HFFc6 (cell line): ENCODE data around the gene MCM3. TPM values are rescaled to one million over a fixed set of nuclear protein-coding genes. Genes with fewer than 3 reads are reported as not detected.

ENCODE experiments used
- DNase-seq: peaks from one replicate; pipeline ENCODE4 v3.0.0-alpha.2; 2018
- H3K27ac Mint-ChIP-seq: 2 replicates; pipeline ENCODE4 v1.8.0; 2020; ENCODE audit warnings: mild to moderate bottlenecking, mixed read lengths
- H3K27me3 Mint-ChIP-seq: 2 replicates; pipeline ENCODE4 v1.8.0; 2021; ENCODE audit warnings: mild to moderate bottlenecking, moderate library complexity, mixed read lengths; ENCODE audit not compliant: insufficient read depth
- H3K36me3 Mint-ChIP-seq: 2 replicates; pipeline ENCODE4 v1.8.0; 2021; ENCODE audit warnings: low read depth, mixed read lengths
- H3K4me1 Mint-ChIP-seq: 2 replicates; pipeline ENCODE4 v1.8.0; 2020; ENCODE audit warnings: low read depth, mixed read lengths
- H3K4me3 Mint-ChIP-seq: 2 replicates; pipeline ENCODE4 v1.8.0; 2020; ENCODE audit warnings: mild to moderate bottlenecking, moderate library complexity, mixed read lengths
- H3K9me3 Mint-ChIP-seq: 2 replicates; pipeline ENCODE4 v1.8.0; 2020; ENCODE audit warnings: mild to moderate bottlenecking, mixed read lengths
- CTCF ChIP-seq: fragments of 200-600 bp; sonication (generic); IDR thresholded peaks from 2 replicates; pipeline ENCODE4 v1.5.0; 2021; ENCODE audit warnings: antibody characterized with exemption, mild to moderate bottlenecking
- total RNA-seq, 6 experiments: library from RNA; stranded (reverse); fragmentation: NEBNext Ultra II Directional; extraction: Animal tissue kit (Norgen Biotek cat#: 25700); gene quantifications; 2 replicates in 1 of 6; 3 replicates in 5 of 6; pipeline ENCODE4 v1.2.3, GENCODE V29; 2021

The MCM3 gene
- total RNA-seq, 6 experiments from 2014 or later, result 32.5 to 57.6 (median 54.5) TPM

GRCh38 chr6:52241819-52242218 lies 42.7 kb downstream of the MCM3 start:
- DNase-seq, result no peak
- H3K4me3 Mint-ChIP-seq, result no peak overlapping the region
- no peak for TF ChIP-seq CTCF
- H3K27me3 Mint-ChIP-seq, result peaks cover 29% of the 10 kb centered on the region
- no peaks in the 10 kb centered on the region for H3K36me3 Mint-ChIP-seq
- H3K4me1 Mint-ChIP-seq, result no peaks in the 10 kb centered on the region
- H3K9me3 Mint-ChIP-seq, result no peaks in the 10 kb centered on the region
- no peak overlapping the region for H3K27ac Mint-ChIP-seq

- Mint-ChIP-seq H3K27ac (no peak overlapping the region), H3K4me3 (no peak overlapping the region), H3K9me3 (no peaks in the 10 kb centered on the region), H3K4me1 (no peaks in the 10 kb centered on the region), H3K36me3 (no peaks in the 10 kb centered on the region), H3K27me3 (peaks cover 19% of the 10 kb centered on the region)
- TF ChIP-seq CTCF, result peak; percentile 76
- peak; percentile 81 for DNase-seq
Measured at GRCh38 chr6:52233975-52234823, 50.3 kb downstream of the MCM3 start.

GRCh38 chr6:52233005-52233404 lies 51.5 kb downstream of the MCM3 start:
- H3K9me3 Mint-ChIP-seq, result no peaks in the 10 kb centered on the region
- no peaks in the 10 kb centered on the region for H3K36me3 Mint-ChIP-seq
- H3K27me3 Mint-ChIP-seq, result peaks cover 15% of the 10 kb centered on the region
- DNase-seq, result no peak
- H3K4me3 Mint-ChIP-seq, result no peak overlapping the region
- no peak for TF ChIP-seq CTCF
- no peaks in the 10 kb centered on the region for H3K4me1 Mint-ChIP-seq
- H3K27ac Mint-ChIP-seq, result no peak overlapping the region

- Mint-ChIP-seq H3K4me1 (no peaks in the 10 kb centered on the region), H3K36me3 (no peaks in the 10 kb centered on the region), H3K27ac (no peak overlapping the region), H3K9me3 (no peaks in the 10 kb centered on the region), H3K4me3 (no peak overlapping the region), H3K27me3 (peaks cover 9% of the 10 kb centered on the region)
- TF ChIP-seq CTCF, result no peak
- no peak for DNase-seq
Measured at GRCh38 chr6:52231406-52232127, 53.0 kb downstream of the MCM3 start.

- Mint-ChIP-seq H3K4me1 (no peaks in the 10 kb centered on the region), H3K9me3 (no peaks in the 10 kb centered on the region), H3K36me3 (no peaks in the 10 kb centered on the region), H3K27ac (no peak overlapping the region), H3K4me3 (no peak overlapping the region), H3K27me3 (peaks cover 6% of the 10 kb centered on the region; the same call in 1 of the 2 replicates)
- no peak for TF ChIP-seq CTCF
- DNase-seq, result no peak
Measured at GRCh38 chr6:52230685-52231084, 53.9 kb downstream of the MCM3 start.
